GM04504 (cell line): ENCODE results near the gene BCO2.

Experiments
- DNase-seq: peaks from one replicate; pipeline ENCODE4 v3.0.0-alpha.2; 2012; ENCODE audit warnings: low read depth

BCO2 gene

DNA sequence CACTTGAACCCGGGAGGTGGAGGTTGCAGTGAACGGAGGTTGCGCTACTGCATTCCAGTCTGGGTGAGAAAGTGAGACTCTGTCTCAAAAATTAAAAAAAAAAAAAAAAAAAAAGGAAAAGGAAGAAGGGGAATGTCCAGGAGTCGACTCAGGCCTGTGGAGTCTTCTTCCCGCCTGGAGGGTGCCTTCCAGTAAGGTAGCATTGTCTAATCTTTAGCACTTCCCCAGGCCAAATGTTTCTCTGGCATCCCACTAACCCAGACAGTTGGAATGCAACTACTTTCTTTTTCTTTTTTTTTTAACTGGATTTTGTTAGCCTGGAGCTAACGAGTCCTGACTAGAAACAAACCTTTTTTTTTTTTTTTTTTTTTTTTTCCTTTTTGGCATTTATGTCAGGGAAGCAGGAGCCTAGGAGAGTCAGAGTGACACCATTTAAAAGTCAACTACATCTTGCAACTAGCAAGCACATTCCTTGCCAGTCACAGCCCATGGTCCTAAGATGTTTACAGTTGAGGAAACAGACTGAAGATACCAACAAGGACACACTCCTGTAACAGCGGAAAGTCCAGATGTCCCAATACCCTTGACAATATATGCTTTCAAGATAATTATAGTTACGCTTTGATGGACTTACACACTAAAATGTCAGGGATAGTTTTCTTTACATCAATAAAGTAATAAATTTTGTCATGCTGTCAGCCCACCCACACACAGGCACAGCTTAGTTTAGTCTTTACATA is 74.7 kb downstream of the BCO2 start:
- DNase-seq, result no peak

GRCh38 chr11:112253605-112254242 is 78.4 kb downstream of the BCO2 start:
- no peak for DNase-seq

DNA sequence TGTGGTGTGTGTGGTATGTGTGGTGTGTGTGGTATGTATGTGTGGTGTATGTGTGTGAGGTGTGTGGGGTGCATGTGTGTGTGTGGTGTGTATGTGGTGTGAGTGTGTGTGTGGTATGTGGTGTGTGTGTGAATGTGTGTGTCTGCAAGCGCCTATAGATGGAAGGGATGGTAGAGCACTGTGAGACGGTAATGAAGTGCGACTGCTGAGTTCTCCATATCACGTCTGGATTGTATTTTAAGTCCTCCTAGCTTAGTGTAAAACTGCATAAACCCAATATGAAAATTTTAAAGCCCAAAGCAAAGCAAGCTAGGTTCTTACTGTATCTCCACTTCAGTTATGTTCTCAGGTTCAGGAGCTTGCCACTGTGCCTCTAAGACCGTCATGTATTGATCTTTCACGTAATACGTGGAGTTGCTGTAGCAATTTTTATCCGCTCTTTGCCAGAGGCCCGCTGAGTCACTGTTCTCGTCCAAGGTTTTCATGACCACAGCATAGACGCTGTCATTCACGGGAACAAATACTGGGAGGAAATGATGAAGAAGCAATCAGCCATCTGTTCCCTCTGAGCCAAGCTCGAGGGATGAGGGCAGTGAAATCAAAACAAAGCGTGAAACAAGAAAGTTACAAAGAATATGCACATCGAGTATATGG is 79.9 kb downstream of the BCO2 start:
- no peak for DNase-seq

DNA sequence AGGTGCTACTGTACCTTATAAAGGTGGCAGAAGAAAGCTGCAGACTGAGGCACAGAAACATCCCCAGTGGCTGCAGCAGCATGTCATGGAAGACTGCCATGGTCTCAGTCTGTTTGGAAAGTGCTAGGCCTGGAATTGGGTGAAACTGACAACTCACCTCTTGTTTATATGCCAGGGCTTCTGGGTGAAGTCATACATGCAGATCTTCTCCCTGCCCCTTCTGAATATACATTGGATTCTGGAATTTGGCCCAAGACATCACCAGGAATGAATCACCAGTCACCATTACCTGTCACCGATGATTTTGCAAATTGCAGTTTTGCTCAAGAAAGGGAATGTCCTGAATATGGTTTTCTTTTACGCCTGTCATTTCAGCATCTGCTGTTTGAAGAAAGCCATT is 85.2 kb downstream of the BCO2 start, which contains the start of gene PLET1:
TSS of gene PLET1 (minus strand) at position 371 of the 400 bp plus-strand sequence. CDS start at position 100, 271 bp downstream.
- DNase-seq, result no peak

- DNase-seq, result no peak
These were observed 90.5 kb downstream of the BCO2 start for GRCh38 chr11:112265659-112266409.

- DNase-seq, result no peak
These were observed 91.1 kb downstream of the BCO2 start for GRCh38 chr11:112266410-112266778.

- no peak for DNase-seq
These were observed 91.9 kb downstream of the BCO2 start for GRCh38 chr11:112267188-112267591.

DNA sequence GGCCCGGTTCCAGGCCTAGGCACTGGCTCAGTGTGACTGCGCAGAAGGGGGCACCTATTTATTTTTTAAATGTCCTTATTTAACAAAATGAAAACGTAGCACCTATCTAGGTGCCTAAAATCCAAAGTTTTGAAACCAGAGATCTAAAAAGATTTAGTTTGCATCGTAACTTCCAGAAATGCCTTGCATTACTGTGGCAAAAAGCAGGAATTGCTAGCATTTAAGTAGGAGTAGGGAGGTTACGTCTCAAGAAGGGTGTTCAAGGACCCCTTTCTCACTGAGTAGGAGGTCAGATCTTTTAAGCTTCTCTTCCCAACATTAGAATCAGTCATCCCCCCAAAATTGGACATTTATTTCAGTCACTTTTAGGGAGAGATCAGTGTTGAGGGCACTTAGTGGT is 93.1 kb downstream of the BCO2 start:
- DNase-seq, result no peak
